H1 (cell line): ENCODE results near the gene GOLGA7B. TPM values are rescaled to one million over a fixed set of nuclear protein-coding genes. Genes with fewer than 3 reads are reported as not detected.

Source experiments
- CTCF ChIA-PET: fragments of 300-600 bp; sonication (Branson Sonifier 250); formaldehyde crosslinking; loops from one replicate; lab custom pipeline; 2021; ENCODE audit not compliant: partially characterized antibody; lab: Charles Lee
- POLR2A ChIA-PET: fragments of 300-600 bp; sonication (Branson Sonifier 250); formaldehyde crosslinking; loops from one replicate; lab custom pipeline; 2021; ENCODE audit warnings: inconsistent platforms; ENCODE audit not compliant: partially characterized antibody; lab: Charles Lee
- DNase-seq, 2 experiments: peaks; one replicate each; pipeline versions ENCODE4 v3.0.0 to v3.0.0-alpha.2; 2010 to 2022; ENCODE audit warnings: low spot score in 2 of 2, low read depth in 1 of 2, mixed read lengths in 1 of 2
- FAIRE-seq: peaks from 2 replicates; lab custom pipeline; 2011; peaks lifted over from hg19 to GRCh38; lab: Jason Lieb, UNC
- H2AFZ ChIP-seq: 2 replicates; pipeline ENCODE4 v1.8.1; 2012; ENCODE audit warnings: low read length, inconsistent platforms
- H2AK5ac ChIP-seq: 2 replicates; pipeline ENCODE4 v1.6.1; 2013; ENCODE audit warnings: low read depth, low read length
- H2BK120ac ChIP-seq: replicated peaks from 2 replicates; pipeline ENCODE3; 2013; ENCODE audit warnings: low read depth, low read length, inconsistent platforms
- H2BK12ac ChIP-seq: 2 replicates; pipeline ENCODE4 v1.6.1; 2013; ENCODE audit warnings: low read depth, low read length
- H2BK15ac ChIP-seq: 2 replicates; pipeline ENCODE4 v1.6.1; 2013; ENCODE audit warnings: low read length
- H2BK20ac ChIP-seq: 2 replicates; pipeline ENCODE4 v1.6.1; 2013; ENCODE audit warnings: low read length
- H2BK5ac ChIP-seq: 2 replicates; pipeline ENCODE4 v1.6.1; 2013; ENCODE audit warnings: low read depth, low read length
- H3K14ac ChIP-seq: 2 replicates; pipeline ENCODE4 v1.6.1; 2013; ENCODE audit warnings: inconsistent platforms; ENCODE audit not compliant: insufficient read length
- H3K18ac ChIP-seq: 2 replicates; pipeline ENCODE4 v1.6.1; 2013; ENCODE audit warnings: low read length; ENCODE audit errors: extremely low read depth
- H3K23ac ChIP-seq: 2 replicates; pipeline ENCODE4 v1.6.1; 2013; ENCODE audit warnings: inconsistent platforms; ENCODE audit not compliant: insufficient read length
- H3K23me2 ChIP-seq: 2 replicates; pipeline ENCODE4 v1.6.1; 2013; ENCODE audit warnings: low read depth, low read length
- H3K27ac ChIP-seq: 2 replicates; pipeline ENCODE4 v1.6.1; 2011; ENCODE audit warnings: low read depth, low read length, inconsistent platforms
- H3K27me3 ChIP-seq, 4 experiments: replicated peaks in 1 of 4; 1 replicate in 1 of 4; 2 replicates in 3 of 4; pipeline versions ENCODE4 v1.6.1 to v1.8.1; 2011 to 2013; ENCODE audit warnings: low read length in 3 of 4, mild to moderate bottlenecking in 3 of 4, inconsistent platforms in 2 of 4, mixed read lengths in 2 of 4, moderate library complexity in 1 of 4; ENCODE audit not compliant: control insufficient read depth in 3 of 4, insufficient read depth in 3 of 4; ENCODE audit errors: extremely low read depth in 1 of 4
- H3K36me3 ChIP-seq, 4 experiments: 2 replicates each; pipeline versions ENCODE4 v1.6.1 to v1.8.1; 2011 to 2013; ENCODE audit warnings: mild to moderate bottlenecking in 4 of 4, low read length in 3 of 4, moderate library complexity in 2 of 4, control low read depth in 1 of 4, inconsistent platforms in 1 of 4; ENCODE audit not compliant: insufficient read depth in 4 of 4, control insufficient read depth in 2 of 4
- H3K4ac ChIP-seq: replicated peaks from 2 replicates; pipeline ENCODE3; 2013; ENCODE audit warnings: low read length, low read depth, mixed read lengths, inconsistent platforms; ENCODE audit not compliant: insufficient read length
- H3K4me1 ChIP-seq, 4 experiments: replicated peaks in 1 of 4; 1 replicate in 1 of 4; 2 replicates in 3 of 4; pipeline versions ENCODE4 v1.6.1 to v1.8.1; 2011 to 2013; ENCODE audit warnings: low read length in 3 of 4, inconsistent platforms in 2 of 4, mixed read lengths in 1 of 4; ENCODE audit not compliant: insufficient read depth in 4 of 4, control insufficient read depth in 3 of 4
- H3K4me2 ChIP-seq, 2 experiments: 2 replicates each; pipeline versions ENCODE4 v1.6.1 to v1.8.1; 2011 to 2013; ENCODE audit warnings: low read depth in 2 of 2, low read length in 2 of 2, control low read depth in 1 of 2, inconsistent platforms in 1 of 2, mild to moderate bottlenecking in 1 of 2; ENCODE audit not compliant: insufficient read depth in 1 of 2
- H3K4me3 ChIP-seq, 4 experiments: fragments of 200-600, 300-600 bp in 1 of 4; sonication (generic), shearing (Covaris generic), sonication (Bioruptor Twin) in 1 of 4; 2 replicates each; pipeline versions ENCODE4 v1.5.1 to v1.8.1; 2011 to 2016; ENCODE audit warnings: low read length in 4 of 4, low read depth in 3 of 4, control low read depth in 2 of 4, inconsistent platforms in 2 of 4, mild to moderate bottlenecking in 2 of 4, mixed read lengths in 1 of 4, moderate library complexity in 1 of 4; ENCODE audit not compliant: insufficient read depth in 2 of 4; ENCODE audit errors: extremely low read depth in 1 of 4
- H3K56ac ChIP-seq: replicated peaks from 2 replicates; pipeline ENCODE3; 2013; ENCODE audit warnings: low read depth, mild to moderate bottlenecking, mixed read lengths, low read length, inconsistent platforms; ENCODE audit not compliant: insufficient read length
- H3K79me1 ChIP-seq: 2 replicates; pipeline ENCODE4 v1.6.1; 2013; ENCODE audit warnings: low read depth, low read length, control low read depth
- H3K79me2 ChIP-seq, 2 experiments: 2 replicates each; pipeline versions ENCODE4 v1.6.1 to v1.8.1; 2012 to 2013; ENCODE audit warnings: low read length in 2 of 2, mild to moderate bottlenecking in 2 of 2, inconsistent platforms in 1 of 2; ENCODE audit not compliant: insufficient read depth in 2 of 2, control insufficient read depth in 1 of 2
- H3K9ac ChIP-seq, 4 experiments: replicated peaks in 1 of 4; 1 replicate in 1 of 4; 2 replicates in 3 of 4; pipeline versions ENCODE4 v1.6.1 to v1.8.1; 2011 to 2013; ENCODE audit warnings: low read depth in 3 of 4, low read length in 3 of 4, control low read depth in 2 of 4, mild to moderate bottlenecking in 2 of 4, moderate library complexity in 2 of 4, inconsistent platforms in 1 of 4; ENCODE audit errors: extremely low read depth in 1 of 4
- H3K9me3 ChIP-seq, 2 experiments: 2 replicates each; pipeline versions ENCODE4 v1.6.1 to v1.8.1; 2012 to 2013; ENCODE audit warnings: mild to moderate bottlenecking in 2 of 2, moderate library complexity in 2 of 2, control low read depth in 1 of 2, inconsistent platforms in 1 of 2, low read depth in 1 of 2, low read length in 1 of 2, mixed read lengths in 1 of 2; ENCODE audit not compliant: insufficient read depth in 2 of 2
- H4K20me1 ChIP-seq, 2 experiments: replicated peaks in 1 of 2; 2 replicates each; pipeline versions ENCODE3 to v1.8.1; 2011 to 2013; ENCODE audit warnings: inconsistent platforms in 2 of 2, low read length in 2 of 2, mild to moderate bottlenecking in 1 of 2; ENCODE audit not compliant: insufficient read depth in 2 of 2, control insufficient read depth in 1 of 2
- H4K5ac ChIP-seq: 2 replicates; pipeline ENCODE4 v1.6.1; 2013; ENCODE audit warnings: low read length, low read depth, mixed read lengths, inconsistent platforms; ENCODE audit not compliant: insufficient read length
- H4K8ac ChIP-seq: 2 replicates; pipeline ENCODE4 v1.8.0; 2013; ENCODE audit warnings: mild to moderate bottlenecking, moderate library complexity, low read length, inconsistent platforms; ENCODE audit not compliant: insufficient read depth; ENCODE audit errors: extremely low read depth
- H4K91ac ChIP-seq: replicated peaks from 2 replicates; pipeline ENCODE3; 2013; ENCODE audit warnings: low read length, mixed read lengths, inconsistent platforms; ENCODE audit not compliant: insufficient read length
- CBX5 ChIP-seq: fragments of 300-800, 300-1000 bp; sonication (generic); IDR thresholded peaks from 2 replicates; pipeline ENCODE4 v1.7.1; 2016; ENCODE audit warnings: antibody characterized with exemption, low read length, low read depth
- WGBS, 2 experiments: shearing (Covaris generic) in 1 of 2; methylation state at CpG; one replicate each; pipeline versions ENCODE4 v1.1.6 to v1.1.7; 2013 to 2015; ENCODE audit warnings: low lambda C conversion rate in 2 of 2, mixed read lengths in 2 of 2, inconsistent platforms in 1 of 2, low coverage in 1 of 2, missing lambda C conversion rate in 1 of 2; ENCODE audit not compliant: insufficient replicate concordance in 2 of 2, insufficient coverage in 1 of 2, insufficient read length in 1 of 2; ENCODE audit errors: extremely low coverage in 1 of 2, missing lambda C conversion rate in 1 of 2; 5-methylcytosine and 5-hydroxymethylcytosine counted together
- polyA plus RNA-seq, 7 experiments: library from polyadenylated mRNA; depleted of rRNA in 3 of 7; stranded (reverse) in 5 of 7; unstranded in 2 of 7; fragments of >200 nt in 5 of 7; fragments of 200-250 nt in 2 of 7; gene quantifications; 1 replicate in 5 of 7; 2 replicates in 1 of 7; 4 replicates in 1 of 7; pipeline versions ENCODE4 v1.2.1 to v1.2.3, GENCODE V29; 2011 to 2013; ENCODE audit warnings: missing spikeins in 2 of 7, mixed read lengths in 2 of 7
- total RNA-seq: library from RNA; stranded (reverse); fragmentation: NEBNext Ultra II Directional; extraction: Animal tissue kit (Norgen Biotek cat#: 25700); gene quantifications from 2 replicates; pipeline ENCODE4 v1.2.1, GENCODE V29; 2021

Gene GOLGA7B
- total and polyA plus RNA-seq, 2 of the 8 experiments (the other 6 are each of a cell fraction or from before 2014, with no cell fraction given) = 0.04 to 0.14 TPM

- no peak for TF ChIP-seq CBX5
- TF ChIP-seq, all 59 proteins: peak for 0
- H2BK120ac ChIP-seq = no peak overlapping the region
- POLR2A ChIA-PET = interaction anchor here (1.4 kb wide), 1 partner anchor 11 kb away, joined by 3 read pairs; no protein-coding TSS in a partner anchor
- H3K4me2 ChIP-seq = no peak overlapping the region
- H2BK20ac ChIP-seq = no peak overlapping the region
- H3K27ac ChIP-seq = no peak overlapping the region
- no peak for FAIRE-seq
- H3K27me3 ChIP-seq = no peaks in the 10 kb centered on the region
- H3K9ac ChIP-seq = no peak overlapping the region
- no peak overlapping the region for H2BK12ac ChIP-seq
- WGBS, 2 experiments = 86% methylated on average over 2 of the region's 2 CpGs; no CpG with 5 or more reads in 1 of the 2 experiments
- peaks cover 4% of the 10 kb centered on the region; the same call in 1 of the 2 replicates for H3K23me2 ChIP-seq
- H3K18ac ChIP-seq = no peak overlapping the region
- CTCF ChIA-PET = interaction anchor here (1.1 kb wide), 1 partner anchor 99 kb away, joined by 3 read pairs; no protein-coding TSS in a partner anchor
- no peak overlapping the region for H3K4ac ChIP-seq
- H3K56ac ChIP-seq = no peak overlapping the region
- no peaks in the 10 kb centered on the region for H3K9me3 ChIP-seq
- H2BK15ac ChIP-seq = no peak overlapping the region
- H2AK5ac ChIP-seq = no peak overlapping the region
- H4K8ac ChIP-seq = no peak overlapping the region
- no peaks in the 10 kb centered on the region for H4K20me1 ChIP-seq
- H2BK5ac ChIP-seq = no peak overlapping the region
- no peak overlapping the region for H3K4me3 ChIP-seq
- no peak overlapping the region for H4K91ac ChIP-seq
- H3K79me1 ChIP-seq = no peaks in the 10 kb centered on the region
- H4K5ac ChIP-seq = no peak overlapping the region
- no peak overlapping the region for H3K14ac ChIP-seq
- H3K4me1 ChIP-seq = peaks cover 0 to 17% (median 12%) of the 10 kb centered on the region in 4 experiments; a peak in 6 of 7 replicates
- H3K23ac ChIP-seq = no peak overlapping the region
- H3K36me3 ChIP-seq = no peaks in the 10 kb centered on the region
- H3K79me2 ChIP-seq = no peaks in the 10 kb centered on the region
- H2AFZ ChIP-seq = no peak overlapping the region
- no peak for DNase-seq
Measured at GRCh38 chr10:97892506-97892905, 42.9 kb downstream of the GOLGA7B start.
